Hypothalamus (tissue), 51 donors: ENCODE measurements around the gene TMCO4.

Experiments used
- DNase-seq, 51 donors: peaks; one replicate each; lab custom pipeline; 2025; lab: John Stamatoyannopoulos, UW

The TMCO4 gene

GRCh38 chr1:19725606-19726005 is 74.1 kb downstream of the TMCO4 start:
- DNase-seq = no peak

- DNase-seq = no peak
These were observed 75.8 kb downstream of the TMCO4 start for GRCh38 chr1:19723874-19724273.

- no peak for DNase-seq
These were observed 78.7 kb downstream of the TMCO4 start for GRCh38 chr1:19720973-19721372.

- DNase-seq = no peak
These were observed 79.5 kb downstream of the TMCO4 start for GRCh38 chr1:19720174-19720573.

DNA sequence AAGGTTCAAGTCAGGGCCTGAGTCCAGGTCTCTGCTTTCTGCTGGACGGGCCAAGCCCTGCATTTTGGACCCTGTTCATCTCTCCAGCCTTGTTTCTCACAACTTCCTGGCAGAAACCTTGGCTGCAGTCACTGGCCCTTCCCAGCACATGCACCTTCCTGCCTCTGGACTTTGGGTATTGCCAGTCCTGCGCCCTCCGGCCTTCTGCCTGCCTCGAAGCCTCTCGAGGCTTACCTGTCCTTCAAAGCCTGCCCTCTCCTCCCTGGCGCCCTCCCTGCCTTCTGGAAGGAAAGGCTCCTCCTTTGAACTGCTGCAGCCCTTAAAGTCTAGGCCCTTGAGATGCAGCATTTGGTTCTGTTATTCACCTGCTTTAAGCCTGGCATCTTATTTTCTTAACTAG is 82.2 kb downstream of the TMCO4 start:
- peak in 3 of 51 donors; percentile 6 to 10 (median 9) for DNase-seq

- peak in 47 of 51 donors; percentile 3 to 83 (median 51) for DNase-seq
These were observed 84.1 kb downstream of the TMCO4 start for GRCh38 chr1:19715334-19716203.

GRCh38 chr1:19712928-19713327 is 86.8 kb downstream of the TMCO4 start:
- DNase-seq = no peak

GRCh38 chr1:19710825-19711611 is 88.7 kb downstream of the TMCO4 start:
- DNase-seq = no peak

- DNase-seq = no peak
These were observed 90.4 kb downstream of the TMCO4 start for GRCh38 chr1:19709260-19709793.

DNA sequence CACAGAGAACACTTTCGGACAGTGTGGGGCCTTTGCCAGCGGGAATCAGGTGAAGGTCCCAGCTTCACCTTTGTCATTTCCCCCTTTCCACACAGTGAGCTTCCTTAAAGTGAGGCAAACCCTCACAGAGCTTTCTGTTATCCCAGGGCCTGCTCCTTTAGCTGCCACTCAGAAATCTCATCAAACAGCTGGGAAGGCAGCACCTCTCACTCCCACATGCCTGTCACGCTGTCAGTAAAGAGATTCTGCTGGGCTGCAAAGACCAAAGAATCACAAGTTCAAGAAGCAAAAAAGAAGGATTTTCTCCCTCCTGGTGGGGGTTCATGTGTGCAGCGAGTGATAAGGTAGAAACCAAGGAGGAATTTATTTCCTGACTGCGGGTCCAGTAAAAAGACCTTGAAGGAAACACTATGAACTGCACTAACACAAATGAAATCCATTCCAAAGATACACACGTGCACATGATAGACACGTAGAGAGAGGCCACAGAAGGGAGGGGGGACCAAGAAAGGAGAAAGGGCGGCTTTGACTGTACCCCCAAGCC is 91.1 kb downstream of the TMCO4 start:
- DNase-seq = no peak

GRCh38 chr1:19706136-19706535 is 93.6 kb downstream of the TMCO4 start:
- DNase-seq = no peak

DNA sequence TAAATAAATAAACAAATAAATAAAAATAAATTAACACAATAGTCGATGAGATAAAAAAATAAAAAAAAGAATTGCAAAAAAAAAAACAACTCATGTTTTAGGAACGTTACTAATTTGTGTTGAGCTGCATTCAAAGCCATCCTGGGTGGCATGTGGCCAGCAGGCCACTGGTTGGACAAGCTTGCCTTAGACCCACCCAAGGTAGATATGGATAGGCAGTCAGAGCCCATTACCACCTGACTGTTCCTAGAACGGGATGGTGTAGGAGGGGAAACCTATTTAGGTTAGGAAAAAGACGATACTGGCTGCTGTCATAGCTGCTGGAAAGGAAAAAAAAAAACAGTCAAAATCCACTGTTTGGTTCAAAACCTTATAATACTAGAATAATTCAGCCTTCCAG is 94.3 kb downstream of the TMCO4 start:
- DNase-seq = no peak

DNA sequence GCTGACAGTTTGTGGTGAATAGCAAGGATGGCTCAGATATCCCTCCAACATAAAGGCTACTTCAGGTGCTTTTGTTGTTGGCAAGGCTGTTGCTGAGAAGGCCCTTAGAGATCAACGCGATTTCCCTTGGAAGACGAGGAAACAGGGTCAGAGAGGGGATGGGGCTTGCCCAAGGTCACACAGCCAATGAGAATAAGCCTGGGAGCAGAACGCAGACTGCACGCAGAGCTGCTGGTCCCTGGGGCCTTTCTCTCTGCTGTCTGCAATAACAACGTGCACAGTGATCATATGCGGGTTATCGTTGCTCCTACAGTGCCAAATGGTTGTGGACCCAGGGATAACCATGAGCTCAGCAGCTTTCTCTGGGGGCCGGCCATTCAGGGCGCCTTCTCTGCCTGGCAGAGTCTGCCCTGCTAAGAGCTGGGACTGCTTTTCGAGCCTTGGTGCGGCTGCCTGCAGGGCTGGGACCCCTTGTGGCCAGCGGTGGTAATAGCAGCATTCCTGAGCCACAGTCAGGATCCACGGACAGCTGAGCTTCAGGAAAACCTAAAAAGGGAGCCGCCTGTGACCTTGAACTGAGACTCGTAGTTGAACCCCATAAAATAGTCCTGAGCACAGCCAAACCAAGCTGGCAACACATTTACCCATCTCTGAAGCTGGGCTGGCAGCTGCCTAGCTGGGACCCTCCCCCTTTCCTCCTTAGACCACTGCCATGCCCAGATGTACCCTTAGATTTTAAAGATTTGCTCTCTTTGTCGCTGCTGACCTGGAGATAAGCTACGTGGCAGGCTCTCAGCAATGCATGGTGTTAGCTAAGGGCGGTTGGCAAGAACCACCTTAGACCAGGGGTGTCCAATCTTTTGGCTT is 95.2 kb downstream of the TMCO4 start:
- DNase-seq = peak in 49 of 51 donors; percentile 8 to 80 (median 51)

- no peak for DNase-seq
These were observed 96.4 kb downstream of the TMCO4 start for GRCh38 chr1:19703280-19703679.

- no peak for DNase-seq
These were observed 99.5 kb downstream of the TMCO4 start for GRCh38 chr1:19700079-19700777.

- no peak for DNase-seq
These were observed 101.5 kb downstream of the TMCO4 start for GRCh38 chr1:19698181-19698580.

DNA sequence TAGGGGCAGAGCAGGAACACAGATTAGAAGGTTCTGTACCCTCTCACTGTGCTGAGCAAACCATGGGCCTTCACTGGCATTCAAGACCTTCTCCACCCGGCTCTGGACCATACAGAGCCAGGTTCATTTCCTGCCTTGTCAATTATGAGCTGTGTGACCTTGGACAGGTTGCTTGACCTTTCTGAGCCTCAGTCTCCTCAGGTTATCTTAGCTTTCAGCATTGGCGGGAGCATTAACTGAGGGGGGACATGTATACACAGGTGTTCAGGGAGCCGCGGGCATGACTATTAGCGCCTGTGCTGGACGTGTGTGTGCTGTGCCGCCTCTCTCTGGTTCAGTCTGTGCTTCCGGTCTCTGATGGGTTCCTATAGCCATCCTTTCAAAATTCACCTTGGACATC is 102.9 kb downstream of the TMCO4 start:
- no peak for DNase-seq

GRCh38 chr1:19695772-19696171 is 103.9 kb downstream of the TMCO4 start:
- no peak for DNase-seq

DNA sequence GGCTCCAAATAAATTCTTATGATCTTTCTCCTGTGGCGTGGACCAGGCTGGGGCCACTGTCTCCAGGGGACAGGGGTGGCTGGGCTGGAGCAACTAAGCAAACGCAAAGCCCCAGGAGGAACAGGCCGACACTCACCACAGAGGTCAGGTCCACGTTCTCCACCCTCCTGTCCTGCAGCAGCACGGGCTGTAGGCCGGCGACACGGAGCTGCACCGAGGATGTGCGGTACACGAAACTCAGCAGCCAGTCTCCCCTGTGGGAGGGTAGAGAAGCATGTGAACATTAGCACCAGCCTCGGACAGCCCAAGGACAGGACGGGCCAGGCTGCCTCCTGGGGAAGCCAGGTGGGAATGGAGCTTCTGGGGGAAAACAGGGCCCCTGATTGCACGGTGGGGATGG is 105.4 kb downstream of the TMCO4 start:
- DNase-seq = no peak

- DNase-seq = no peak
These were observed 109.4 kb downstream of the TMCO4 start for GRCh38 chr1:19690342-19690741.
